Endothelial cell of umbilical vein (primary cell): ENCODE results near the gene LIMCH1. TPM values are rescaled to one million over a fixed set of nuclear protein-coding genes. Genes with fewer than 3 reads are reported as not detected.

Experiments
- BruUV-seq: library from RNA; stranded (reverse); fragments of 400-500 nt; replicated peaks from 2 replicates; lab custom pipeline; 2021; lab: Mats Ljungman, UMichigan
- CTCF ChIA-PET: fragments of 300-600, 350-600 bp; sonication (Branson Sonifier 250); formaldehyde crosslinking; loops from one replicate; lab custom pipeline; 2021; ENCODE audit warnings: antibody characterized with exemption, inconsistent platforms; lab: Charles Lee
- POLR2A ChIA-PET: fragments of 300-600, 350-600 bp; sonication (Branson Sonifier 250); formaldehyde crosslinking; loops from one replicate; lab custom pipeline; 2021; ENCODE audit warnings: antibody characterized with exemption, inconsistent platforms; lab: Charles Lee
- DNase-seq: peaks from one replicate; pipeline ENCODE4 v3.0.0-alpha.2; 2011; ENCODE audit warnings: low read depth, low spot score
- FAIRE-seq: peaks from 2 replicates; lab custom pipeline; 2011; peaks lifted over from hg19 to GRCh38; lab: Jason Lieb, UNC
- H2AFZ ChIP-seq: 2 replicates; pipeline ENCODE4 v1.6.0; 2012; ENCODE audit warnings: low read depth, low read length, control low read depth, inconsistent platforms
- H3K27ac ChIP-seq: 2 replicates; pipeline ENCODE4 v1.5.1; 2011; ENCODE audit warnings: low read depth, mild to moderate bottlenecking, control low read depth, low read length, moderate library complexity; ENCODE audit not compliant: insufficient read depth
- H3K27me3 ChIP-seq, 2 experiments: 2 replicates each; pipeline versions ENCODE4 v1.6.0 to v1.6.1; 2011; ENCODE audit warnings: low read length in 2 of 2, mixed read lengths in 1 of 2; ENCODE audit not compliant: control insufficient read depth in 2 of 2, insufficient read depth in 2 of 2
- H3K36me3 ChIP-seq, 2 experiments: 2 replicates in 1 of 2; 3 replicates in 1 of 2; pipeline ENCODE4 v1.5.1; 2011; ENCODE audit warnings: low read length in 2 of 2, mild to moderate bottlenecking in 1 of 2, moderate library complexity in 1 of 2; ENCODE audit not compliant: control insufficient read depth in 2 of 2, insufficient read depth in 2 of 2; ENCODE audit errors: extremely low read depth in 1 of 2
- H3K4me1 ChIP-seq: 3 replicates; pipeline ENCODE4 v1.5.1; 2011; ENCODE audit warnings: mild to moderate bottlenecking, low read length; ENCODE audit not compliant: control insufficient read depth, insufficient read depth; ENCODE audit errors: extremely low read depth
- H3K4me2 ChIP-seq: 2 replicates; pipeline ENCODE4 v1.6.1; 2011; ENCODE audit warnings: low read length, control low read depth, mixed read lengths; ENCODE audit not compliant: insufficient read depth
- H3K4me3 ChIP-seq, 3 experiments: fragments of 200-600 bp in 1 of 3; sonication (generic), shearing (Covaris generic) in 1 of 3; replicated peaks in 1 of 3; 2 replicates each; pipeline ENCODE4 v1.5.1; 2011 to 2016; ENCODE audit warnings: control low read depth in 3 of 3, low read length in 3 of 3, mild to moderate bottlenecking in 2 of 3, inconsistent platforms in 1 of 3, low read depth in 1 of 3, moderate library complexity in 1 of 3; ENCODE audit not compliant: insufficient read depth in 1 of 3
- H3K79me2 ChIP-seq: 2 replicates; pipeline ENCODE4 v1.6.0; 2012; ENCODE audit warnings: low read length, inconsistent platforms; ENCODE audit not compliant: control insufficient read depth, insufficient read depth
- H3K9ac ChIP-seq: replicated peaks from 2 replicates; pipeline ENCODE3; 2011; ENCODE audit warnings: low read length, control low read depth; ENCODE audit not compliant: insufficient read depth; ENCODE audit errors: extremely low read depth
- H3K9me1 ChIP-seq: replicated peaks from 3 replicates; pipeline ENCODE4 v1.6.0; 2011; ENCODE audit warnings: mild to moderate bottlenecking, low read length; ENCODE audit not compliant: control insufficient read depth, insufficient read depth; ENCODE audit errors: extremely low read depth
- H3K9me3 ChIP-seq: replicated peaks from 2 replicates; pipeline ENCODE4 v1.5.1; 2012; ENCODE audit warnings: low read length, inconsistent platforms; ENCODE audit not compliant: control insufficient read depth, insufficient read depth
- H4K20me1 ChIP-seq: replicated peaks from 2 replicates; pipeline ENCODE3; 2011; ENCODE audit warnings: mild to moderate bottlenecking, low read length; ENCODE audit not compliant: control insufficient read depth, insufficient read depth; ENCODE audit errors: extremely low read depth
- CTCF ChIP-seq, 2 donors: IDR thresholded peaks; 1 replicate in 1 of 2; 2 replicates in 1 of 2; pipeline ENCODE4 v1.5.1; 2011; ENCODE audit warnings: low read length in 2 of 2, mild to moderate bottlenecking in 2 of 2, moderate library complexity in 2 of 2, control low read depth in 1 of 2, inconsistent platforms in 1 of 2, low read depth in 1 of 2; ENCODE audit not compliant: insufficient read depth in 1 of 2; ENCODE audit errors: extremely low read depth in 1 of 2
- EZH2 ChIP-seq: IDR thresholded peaks from 2 replicates; pipeline ENCODE4 v1.6.1; 2012; ENCODE audit warnings: borderline replicate concordance, low read depth, mild to moderate bottlenecking, moderate library complexity, low read length, inconsistent platforms; ENCODE audit not compliant: severe bottlenecking
- FOS ChIP-seq: IDR thresholded peaks from 2 replicates; pipeline ENCODE4 v1.6.1; 2011; ENCODE audit warnings: mild to moderate bottlenecking, low read length, moderate library complexity, borderline replicate concordance; ENCODE audit not compliant: insufficient read depth
- GATA2 ChIP-seq: IDR thresholded peaks from 2 replicates; pipeline ENCODE4 v1.7.0; 2011; ENCODE audit warnings: low read depth, mild to moderate bottlenecking, moderate library complexity, mixed read lengths, low read length; ENCODE audit not compliant: insufficient read length, insufficient read depth
- JUN ChIP-seq: IDR thresholded peaks from 2 replicates; pipeline ENCODE4 v1.6.1; 2011; ENCODE audit warnings: borderline replicate concordance, low read depth; ENCODE audit not compliant: insufficient read length, insufficient read depth
- MYC ChIP-seq: IDR thresholded peaks from one replicate; pipeline ENCODE4 v1.6.1; 2011; ENCODE audit warnings: mild to moderate bottlenecking, low read depth, low read length
- POLR2A ChIP-seq: IDR thresholded peaks from 2 replicates; pipeline ENCODE4 v1.6.1; 2012; ENCODE audit warnings: low read depth, mild to moderate bottlenecking, control low read depth, low read length
- POLR2AphosphoS5 ChIP-seq: IDR thresholded peaks from 2 replicates; pipeline ENCODE4 v1.6.1; 2012; ENCODE audit warnings: low read depth, mild to moderate bottlenecking, control low read depth, low read length, moderate library complexity; ENCODE audit not compliant: insufficient read depth
- dilution Hi-C: fragments of 300-500 bp; cut with MboI; formaldehyde crosslinking; loops from one replicate; pipeline ENCODE4 v1.15.0; 2019; ENCODE audit warnings: low sequenced_read_pairs; ENCODE audit not compliant: extremely low pct_ligation_motif_present
- intact Hi-C: fragments of 100-400 bp; cut with micrococcal nuclease; formaldehyde crosslinking; loops from one replicate; pipeline ENCODE4 v1.10.0; 2022
- polyA plus RNA-seq, 4 experiments: library from polyadenylated mRNA; depleted of rRNA in 3 of 4; stranded (reverse) in 3 of 4; unstranded in 1 of 4; fragments of >200 nt; gene quantifications; 2 replicates each; pipeline versions ENCODE4 v1.2.1 to v1.2.3, GENCODE V29; 2011 to 2012; ENCODE audit warnings: missing spikeins in 1 of 4
- total RNA-seq: library from RNA; stranded (reverse); gene quantifications from 2 replicates; pipeline ENCODE4 v1.2.3, GENCODE V29; 2021
- TF ChIP-seq, protein P1 (sequence below): IDR thresholded peaks from 2 replicates; pipeline ENCODE4 v1.6.1; 2011; ENCODE audit not compliant: insufficient read depth, insufficient read length

The LIMCH1 gene
- total and polyA plus RNA-seq, 2 donors (not counting 3 experiments of a cell fraction or from before 2014, with no cell fraction given) = 14.3 to 32.8 TPM

- H3K4me2 ChIP-seq = no peak overlapping the region
- peaks cover 0 to 3% of the 10 kb centered on the region in 2 experiments for H3K36me3 ChIP-seq
- no peak for DNase-seq
- intact Hi-C loops (loop anchor here (5.0 kb wide), 1 partner anchor 50 kb away; no protein-coding TSS in a partner anchor), dilution Hi-C loops (no loop called here)
- BruUV-seq = no TSS peak
- H3K27me3 ChIP-seq = no peaks in the 10 kb centered on the region
- CTCF ChIA-PET = no interaction called here
- H3K4me1 ChIP-seq = peaks cover 16% of the 10 kb centered on the region
- H2AFZ ChIP-seq = no peak overlapping the region
- H3K9me3 ChIP-seq = no peaks in the 10 kb centered on the region
- H3K4me3 ChIP-seq = no peak overlapping the region
- POLR2A ChIA-PET = no interaction called here
- H4K20me1 ChIP-seq = no peaks in the 10 kb centered on the region
- no peaks in the 10 kb centered on the region for H3K9me1 ChIP-seq
- no peak overlapping the region for H3K9ac ChIP-seq
- FAIRE-seq = no peak
- TF ChIP-seq MYC = no peak
- no peak for TF ChIP-seq GATA2
- TF ChIP-seq, protein P1, sequence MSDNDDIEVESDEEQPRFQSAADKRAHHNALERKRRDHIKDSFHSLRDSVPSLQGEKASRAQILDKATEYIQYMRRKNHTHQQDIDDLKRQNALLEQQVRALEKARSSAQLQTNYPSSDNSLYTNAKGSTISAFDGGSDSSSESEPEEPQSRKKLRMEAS = no peak
- TF ChIP-seq FOS = no peak
- TF ChIP-seq POLR2A = no peak
- no peak for TF ChIP-seq JUN
- TF ChIP-seq EZH2 = no peak
- no peak for TF ChIP-seq CTCF (IDR thresholded peaks at IDR 0.05; ENCODE audit: extremely low read depth in 1 of 2, insufficient read depth in 1 of 2, low read depth in 1 of 2, low read length in 2 of 2)
- no peak for TF ChIP-seq POLR2AphosphoS5
- no peaks in the 10 kb centered on the region for H3K79me2 ChIP-seq
- no peak overlapping the region for H3K27ac ChIP-seq
Measured at GRCh38 chr4:41602113-41602512, 64.2 kb downstream of the LIMCH1 start.
